Tibial artery (tissue), 4 donors: ENCODE measurements around the gene ALOXE3.

ENCODE experiments used
- DNase-seq, 2 donors: peaks; one replicate each; pipeline ENCODE4 v3.0.0-alpha.2; 2019
- H3K27ac ChIP-seq, 2 donors: fragments of 200-600 bp; sonication (generic) in 1 of 2; 1 replicate in 1 of 2; 2 replicates in 1 of 2; pipeline ENCODE4 v1.5.1; 2018 to 2019; ENCODE audit warnings: mild to moderate bottlenecking in 1 of 2
- H3K27me3 ChIP-seq, 2 donors: fragments of 200-600 bp; sonication (generic) in 1 of 2; one replicate each; pipeline versions ENCODE4 v1.5.1 to v1.6.0; 2016 to 2019
- H3K36me3 ChIP-seq, 3 donors: fragments of 200-600 bp; sonication (generic) in 2 of 3; one replicate each; pipeline ENCODE4 v1.5.1; 2016 to 2019; ENCODE audit warnings: mild to moderate bottlenecking in 2 of 3
- H3K4me1 ChIP-seq, 4 donors: fragments of 200-600 bp; sonication (generic) in 2 of 4; 1 replicate in 3 of 4; 2 replicates in 1 of 4; pipeline ENCODE4 v1.5.1; 2016 to 2019
- H3K4me3 ChIP-seq, 2 donors: fragments of 200-600 bp; sonication (generic) in 1 of 2; 1 replicate in 1 of 2; 2 replicates in 1 of 2; pipeline ENCODE4 v1.5.1; 2018 to 2019; ENCODE audit warnings: mild to moderate bottlenecking in 2 of 2
- H3K9me3 ChIP-seq, 3 donors: fragments of 200-600 bp; sonication (generic) in 1 of 3; one replicate each; pipeline ENCODE4 v1.5.1; 2016 to 2019
- intact Hi-C: fragments of 100-400 bp; cut with DNase I; formaldehyde crosslinking; loops from one replicate; pipeline ENCODE4 v1.15.0; 2023; ENCODE audit warnings: low total_unique reads
- TF ChIP-seq, protein P1 (sequence below), 2 experiments: fragments of 200-600 bp in 1 of 2; fragments of 450-650 bp in 1 of 2; IDR thresholded peaks; one replicate each; pipeline ENCODE4 v1.5.1; 2017 to 2019; ENCODE audit warnings: antibody characterized with exemption in 2 of 2, mild to moderate bottlenecking in 1 of 2, moderate library complexity in 1 of 2

The ALOXE3 gene

DNA sequence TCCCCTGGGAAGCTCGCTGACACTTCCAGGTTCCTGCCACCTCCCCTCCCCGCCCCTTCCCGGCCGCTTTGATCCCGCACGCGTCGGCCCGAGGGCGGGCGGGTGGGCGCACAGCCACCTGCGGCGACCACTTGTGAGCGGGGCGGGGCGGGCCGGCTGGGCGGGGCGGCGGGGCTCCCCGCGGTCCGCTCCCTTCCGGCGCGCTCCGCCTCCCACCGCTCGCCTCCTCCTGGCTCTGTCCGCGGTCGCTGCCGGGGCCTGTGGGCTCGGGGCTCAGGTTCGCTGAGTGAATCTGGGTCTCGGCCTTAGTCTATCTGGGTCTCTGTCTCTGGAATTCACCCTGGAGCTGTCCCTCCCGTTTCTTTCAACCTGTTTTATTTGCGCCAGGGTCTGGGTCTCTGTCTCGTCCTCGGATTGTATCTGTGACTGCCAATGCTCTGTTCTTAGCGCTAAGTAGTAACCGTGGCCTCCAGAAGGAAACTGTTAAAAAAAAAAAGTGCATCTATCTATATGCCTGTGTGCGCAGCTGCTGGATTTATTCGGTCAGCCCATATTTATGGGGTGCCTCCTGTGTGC lies 8.3 kb upstream of the ALOXE3 start:
- H3K27ac ChIP-seq = peak overlapping the region; percentile 64 to 68
- H3K4me1 ChIP-seq = peaks cover 0 to 57% (median 48%) of the 10 kb centered on the region in 4 donors
- no peaks in the 10 kb centered on the region for H3K9me3 ChIP-seq
- no peak for DNase-seq
- no peaks in the 10 kb centered on the region for H3K36me3 ChIP-seq
- H3K27me3 ChIP-seq = peaks cover 0 to 10% of the 10 kb centered on the region in 2 donors
- intact Hi-C loops = no loop called here
- TF ChIP-seq, protein P1, sequence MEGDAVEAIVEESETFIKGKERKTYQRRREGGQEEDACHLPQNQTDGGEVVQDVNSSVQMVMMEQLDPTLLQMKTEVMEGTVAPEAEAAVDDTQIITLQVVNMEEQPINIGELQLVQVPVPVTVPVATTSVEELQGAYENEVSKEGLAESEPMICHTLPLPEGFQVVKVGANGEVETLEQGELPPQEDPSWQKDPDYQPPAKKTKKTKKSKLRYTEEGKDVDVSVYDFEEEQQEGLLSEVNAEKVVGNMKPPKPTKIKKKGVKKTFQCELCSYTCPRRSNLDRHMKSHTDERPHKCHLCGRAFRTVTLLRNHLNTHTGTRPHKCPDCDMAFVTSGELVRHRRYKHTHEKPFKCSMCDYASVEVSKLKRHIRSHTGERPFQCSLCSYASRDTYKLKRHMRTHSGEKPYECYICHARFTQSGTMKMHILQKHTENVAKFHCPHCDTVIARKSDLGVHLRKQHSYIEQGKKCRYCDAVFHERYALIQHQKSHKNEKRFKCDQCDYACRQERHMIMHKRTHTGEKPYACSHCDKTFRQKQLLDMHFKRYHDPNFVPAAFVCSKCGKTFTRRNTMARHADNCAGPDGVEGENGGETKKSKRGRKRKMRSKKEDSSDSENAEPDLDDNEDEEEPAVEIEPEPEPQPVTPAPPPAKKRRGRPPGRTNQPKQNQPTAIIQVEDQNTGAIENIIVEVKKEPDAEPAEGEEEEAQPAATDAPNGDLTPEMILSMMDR (IDR thresholded peaks at IDR 0.05) = no peak
- H3K4me3 ChIP-seq = peak overlapping the region; percentile 56 to 70

DNA sequence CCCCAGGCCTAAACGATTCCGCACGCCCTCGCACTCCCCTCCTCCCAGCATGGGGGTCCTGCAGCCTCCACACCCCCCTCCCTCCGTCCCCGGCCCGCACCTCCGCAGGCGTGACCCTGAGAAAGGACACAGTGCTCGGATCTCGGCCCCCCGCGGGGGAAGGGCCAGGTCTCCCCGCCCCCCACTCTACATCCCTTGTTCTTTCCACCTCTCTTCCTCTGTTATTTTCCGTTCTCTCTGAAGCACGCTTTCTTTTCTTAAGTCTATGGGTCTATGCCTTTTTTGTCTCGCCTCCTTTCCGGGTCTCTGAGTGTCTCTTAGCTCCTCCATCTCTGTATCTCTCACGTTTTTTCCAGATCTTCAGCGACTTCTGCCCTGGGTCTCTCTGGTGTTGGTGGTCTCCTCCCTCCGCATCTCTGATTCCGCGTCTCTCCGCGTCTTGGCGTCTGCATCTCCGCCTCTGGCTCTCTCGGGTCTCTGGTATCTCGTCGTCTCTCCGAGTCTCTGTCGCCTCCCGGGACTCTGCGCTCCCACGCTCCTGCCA lies 7.7 kb upstream of the ALOXE3 start:
- TF ChIP-seq, protein P1 (IDR thresholded peaks at IDR 0.05) = no peak
- Histone ChIP-seq H3K4me1 (peaks cover 0 to 62% (median 53%) of the 10 kb centered on the region in 4 donors), H3K4me3 (peak overlapping the region; percentile 56 to 70), H3K9me3 (no peaks in the 10 kb centered on the region), H3K27ac (peak overlapping the region; percentile 64 to 68), H3K27me3 (peaks cover 0 to 10% of the 10 kb centered on the region in 2 donors), H3K36me3 (no peaks in the 10 kb centered on the region)
- intact Hi-C loops = no loop called here
- no peak for DNase-seq

DNA sequence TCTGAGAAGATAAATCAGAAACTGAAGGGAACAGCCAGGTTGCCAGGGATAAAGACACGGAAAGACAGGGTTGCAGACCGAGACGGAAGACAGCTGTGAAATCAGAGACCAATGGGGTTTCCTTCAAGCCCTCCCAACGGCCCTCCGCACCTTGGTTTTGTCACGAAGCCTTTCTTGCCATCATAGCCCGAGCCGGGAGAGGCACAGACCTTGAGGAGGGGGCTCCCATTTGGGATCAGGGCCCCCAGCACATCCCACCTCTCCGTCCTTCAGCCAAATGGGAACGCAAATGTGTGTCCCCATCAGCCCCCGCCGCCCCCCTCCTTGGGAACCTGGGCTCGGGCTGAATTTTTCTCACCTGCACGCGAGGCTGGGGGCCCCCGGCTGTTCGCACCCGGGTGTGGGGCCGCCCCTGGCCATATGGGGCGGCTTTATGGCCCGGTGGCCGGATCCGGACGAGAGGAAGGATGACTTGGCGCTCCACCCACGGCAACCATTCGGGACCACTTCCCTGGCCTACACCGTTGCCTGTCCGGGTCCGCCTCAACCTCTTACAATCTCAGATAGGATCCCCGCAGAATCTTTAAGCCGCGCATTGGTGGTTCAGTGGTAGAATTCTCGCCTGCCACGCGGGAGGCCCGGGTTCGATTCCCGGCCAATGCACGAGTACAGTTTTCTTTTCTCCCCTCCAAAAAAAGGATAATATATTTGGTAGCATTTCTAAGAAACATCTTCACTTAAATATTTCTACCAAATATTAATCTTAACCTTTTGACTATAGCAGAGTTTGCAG lies 7.0 kb upstream of the ALOXE3 start:
- peak; percentile 85 to 91 for DNase-seq
- no peaks in the 10 kb centered on the region for H3K9me3 ChIP-seq
- peak overlapping the region; percentile 64 to 68 for H3K27ac ChIP-seq
- H3K4me3 ChIP-seq = peak overlapping the region; percentile 56 to 70
- H3K27me3 ChIP-seq = peaks cover 0 to 10% of the 10 kb centered on the region in 2 donors
- intact Hi-C loops = no loop called here
- TF ChIP-seq, protein P1 (IDR thresholded peaks at IDR 0.05) = no peak
- no peaks in the 10 kb centered on the region for H3K36me3 ChIP-seq
- peaks cover 0 to 69% (median 59%) of the 10 kb centered on the region in 4 donors for H3K4me1 ChIP-seq

DNA sequence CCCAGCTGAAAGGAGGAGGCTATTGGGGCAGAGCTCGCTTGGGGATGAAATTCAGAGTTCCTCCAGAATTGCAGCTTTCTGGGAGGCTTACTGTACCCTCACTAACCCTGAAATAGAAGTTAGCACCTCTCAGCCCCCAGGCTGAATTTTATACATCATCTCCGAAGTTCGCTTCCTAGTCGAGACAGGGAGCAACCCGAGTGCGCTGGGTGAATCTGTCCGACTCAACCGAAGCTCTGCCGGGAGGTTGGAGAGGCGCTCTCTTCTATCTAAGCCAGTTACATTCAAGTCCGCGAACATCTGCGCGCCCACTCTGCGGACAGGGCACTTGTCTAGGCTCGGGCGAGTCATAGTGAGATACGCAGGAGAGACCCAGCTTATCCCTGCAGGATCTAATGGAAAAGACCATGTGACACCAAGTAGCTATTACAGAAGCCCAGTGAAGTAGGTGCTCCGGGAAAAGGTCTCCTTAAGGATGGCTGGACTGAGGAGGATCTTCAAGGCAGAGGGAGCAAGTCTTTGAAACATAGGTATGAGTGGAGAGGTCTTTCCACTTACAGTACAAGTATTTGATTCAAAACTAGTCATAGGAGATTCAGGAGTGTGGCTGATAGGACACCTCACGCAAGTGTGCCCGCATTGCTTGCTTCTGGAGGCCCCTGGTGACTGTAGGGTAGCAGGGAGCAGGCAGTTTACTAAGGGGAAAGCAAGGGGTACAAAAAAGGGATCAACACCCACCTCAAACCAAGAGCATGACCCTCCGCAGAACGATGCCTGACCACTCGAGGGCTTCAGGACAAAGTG lies 6.2 kb upstream of the ALOXE3 start:
- H3K36me3 ChIP-seq = no peaks in the 10 kb centered on the region
- no peaks in the 10 kb centered on the region for H3K9me3 ChIP-seq
- H3K27ac ChIP-seq = peak overlapping the region in 1 of 2 donors; percentile 24
- peak overlapping the region; percentile 51 to 70 for H3K4me3 ChIP-seq
- peaks cover 0 to 6% of the 10 kb centered on the region in 2 donors for H3K27me3 ChIP-seq
- intact Hi-C loops = loop anchor here (5.0 kb wide), 1 partner anchor 38 kb away; the partner anchor contains the start of gene VAMP2
- DNase-seq = no peak
- peaks cover 0 to 75% (median 63%) of the 10 kb centered on the region in 4 donors for H3K4me1 ChIP-seq
- TF ChIP-seq, protein P1 (IDR thresholded peaks at IDR 0.05) = no peak

DNA sequence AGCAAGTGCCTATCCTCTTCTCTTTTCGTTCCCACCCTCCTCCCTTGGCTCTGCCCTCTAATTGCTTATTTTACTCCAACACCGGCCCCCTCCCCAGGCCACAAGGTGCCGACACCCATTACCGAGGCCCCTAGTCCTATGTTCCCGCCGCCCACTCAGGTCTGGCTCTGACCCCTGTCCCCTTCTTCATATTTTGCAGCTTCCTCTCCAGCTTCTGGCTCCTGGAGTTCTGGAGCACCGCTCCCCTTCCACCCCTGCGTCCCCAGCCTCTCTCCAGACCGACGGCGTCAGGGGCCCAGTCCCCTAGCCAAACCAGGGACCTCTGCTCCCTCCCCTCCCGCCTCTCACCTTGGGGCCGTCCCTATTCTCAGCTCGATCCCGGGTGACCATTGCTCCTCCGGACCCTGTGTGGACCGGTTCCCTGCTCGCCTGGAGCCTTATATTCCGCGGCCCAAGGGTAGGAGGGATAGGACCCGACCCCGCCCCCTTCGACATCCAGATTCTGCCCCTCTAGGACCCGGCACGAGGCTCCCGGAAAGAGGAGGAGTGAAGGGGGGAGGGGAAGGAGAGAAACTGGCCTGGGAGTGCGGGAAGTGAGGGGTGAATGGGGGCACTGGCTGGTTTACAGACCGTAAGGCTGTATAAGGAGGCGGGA lies 5.5 kb upstream of the ALOXE3 start, which contains the start of gene HES7:
TSS of gene HES7 (minus strand) at position 412 of the 655 bp plus-strand sequence. CDS start at position 390, 22 bp downstream.
- Histone ChIP-seq H3K4me1 (peaks cover 0 to 75% (median 63%) of the 10 kb centered on the region in 4 donors), H3K27me3 (peaks cover 0 to 4% of the 10 kb centered on the region in 2 donors), H3K9me3 (no peaks in the 10 kb centered on the region), H3K4me3 (peak within 1 kb of the TSS; percentile 51 to 70), H3K36me3 (no peaks in the 10 kb centered on the region), H3K27ac (peak within 1 kb of the TSS; percentile 23 to 40)
- intact Hi-C loops = loop anchor here (5.0 kb wide), 1 partner anchor 38 kb away; the partner anchor contains the start of gene VAMP2
- TF ChIP-seq, protein P1 (IDR thresholded peaks at IDR 0.05) = no peak
- DNase-seq = no peak
